ENCODE results near the gene RIF1. TPM values are rescaled to one million over a fixed set of nuclear protein-coding genes. Genes with fewer than 3 reads are reported as not detected.
A peak's percentile ranks its signal among the peaks of the same experiment; 100 is the strongest.

The RIF1 gene, protein sequence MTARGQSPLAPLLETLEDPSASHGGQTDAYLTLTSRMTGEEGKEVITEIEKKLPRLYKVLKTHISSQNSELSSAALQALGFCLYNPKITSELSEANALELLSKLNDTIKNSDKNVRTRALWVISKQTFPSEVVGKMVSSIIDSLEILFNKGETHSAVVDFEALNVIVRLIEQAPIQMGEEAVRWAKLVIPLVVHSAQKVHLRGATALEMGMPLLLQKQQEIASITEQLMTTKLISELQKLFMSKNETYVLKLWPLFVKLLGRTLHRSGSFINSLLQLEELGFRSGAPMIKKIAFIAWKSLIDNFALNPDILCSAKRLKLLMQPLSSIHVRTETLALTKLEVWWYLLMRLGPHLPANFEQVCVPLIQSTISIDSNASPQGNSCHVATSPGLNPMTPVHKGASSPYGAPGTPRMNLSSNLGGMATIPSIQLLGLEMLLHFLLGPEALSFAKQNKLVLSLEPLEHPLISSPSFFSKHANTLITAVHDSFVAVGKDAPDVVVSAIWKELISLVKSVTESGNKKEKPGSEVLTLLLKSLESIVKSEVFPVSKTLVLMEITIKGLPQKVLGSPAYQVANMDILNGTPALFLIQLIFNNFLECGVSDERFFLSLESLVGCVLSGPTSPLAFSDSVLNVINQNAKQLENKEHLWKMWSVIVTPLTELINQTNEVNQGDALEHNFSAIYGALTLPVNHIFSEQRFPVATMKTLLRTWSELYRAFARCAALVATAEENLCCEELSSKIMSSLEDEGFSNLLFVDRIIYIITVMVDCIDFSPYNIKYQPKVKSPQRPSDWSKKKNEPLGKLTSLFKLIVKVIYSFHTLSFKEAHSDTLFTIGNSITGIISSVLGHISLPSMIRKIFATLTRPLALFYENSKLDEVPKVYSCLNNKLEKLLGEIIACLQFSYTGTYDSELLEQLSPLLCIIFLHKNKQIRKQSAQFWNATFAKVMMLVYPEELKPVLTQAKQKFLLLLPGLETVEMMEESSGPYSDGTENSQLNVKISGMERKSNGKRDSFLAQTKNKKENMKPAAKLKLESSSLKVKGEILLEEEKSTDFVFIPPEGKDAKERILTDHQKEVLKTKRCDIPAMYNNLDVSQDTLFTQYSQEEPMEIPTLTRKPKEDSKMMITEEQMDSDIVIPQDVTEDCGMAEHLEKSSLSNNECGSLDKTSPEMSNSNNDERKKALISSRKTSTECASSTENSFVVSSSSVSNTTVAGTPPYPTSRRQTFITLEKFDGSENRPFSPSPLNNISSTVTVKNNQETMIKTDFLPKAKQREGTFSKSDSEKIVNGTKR (N-terminal part only)
- total RNA-seq (2014; rRNA removed; shearing (Covaris generic)): 27.7 and 38.2 TPM in 2 replicates

- DNase-seq: peak; percentile 89
- Histone ChIP-seq H3K27me3 (ENCODE audit: control insufficient read depth, insufficient read depth, low read length) (no peaks in the 10 kb centered on the region), H3K4me3 (ENCODE audit: insufficient read depth, low read depth, low read length) (peak within 1 kb of the TSS; percentile 94), H3K36me3 (replicated peaks; ENCODE audit: control insufficient read depth, insufficient read depth, low read length) (peaks cover 12% of the 10 kb centered on the region)
These were observed at the start of gene RIF1 for GRCh38 chr2:151409601-151410484. RIF1 (plus strand) TSS chr2:151409902; CDS start chr2:151410424, 522 bp downstream.

DNA sequence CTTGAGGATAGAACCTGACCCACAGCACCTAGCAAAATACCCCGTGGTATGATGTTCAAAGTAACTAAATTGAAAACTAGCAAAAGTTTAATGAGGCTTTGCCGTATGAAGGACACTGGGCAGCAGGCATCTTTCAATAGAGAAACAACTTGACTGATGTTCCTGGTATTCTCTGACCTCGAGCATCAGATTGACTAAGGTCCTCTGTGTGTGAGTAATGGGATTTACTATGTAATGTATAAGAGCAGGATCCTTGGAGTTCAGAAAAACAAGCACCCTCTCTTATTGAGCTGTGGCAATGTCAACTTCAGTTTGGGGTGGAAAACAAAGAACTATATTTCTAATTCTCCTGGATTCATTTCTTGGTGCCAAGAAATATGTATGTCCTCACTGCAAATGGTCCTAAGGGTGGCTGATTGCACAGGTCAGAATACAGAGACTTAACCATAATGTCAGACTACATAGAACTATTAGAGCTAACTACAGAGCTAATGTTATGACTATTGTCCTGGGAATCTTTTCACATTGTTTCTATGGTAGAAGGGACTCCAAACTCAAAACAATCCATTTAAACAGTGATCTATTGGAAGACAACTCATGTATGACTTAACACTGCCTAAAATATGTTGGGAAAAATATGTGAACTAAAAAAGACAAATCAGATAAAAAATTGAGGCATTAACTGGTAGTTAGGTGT lies 47.9 kb upstream of the RIF1 start:
- no peaks in the 10 kb centered on the region for H3K36me3 ChIP-seq (replicated peaks; ENCODE audit: control insufficient read depth, insufficient read depth, low read length)
- no peak for DNase-seq
- no peak overlapping the region for H3K4me3 ChIP-seq (ENCODE audit: insufficient read depth, low read depth, low read length)
- H3K27me3 ChIP-seq (ENCODE audit: control insufficient read depth, insufficient read depth, low read length): no peaks in the 10 kb centered on the region

DNA sequence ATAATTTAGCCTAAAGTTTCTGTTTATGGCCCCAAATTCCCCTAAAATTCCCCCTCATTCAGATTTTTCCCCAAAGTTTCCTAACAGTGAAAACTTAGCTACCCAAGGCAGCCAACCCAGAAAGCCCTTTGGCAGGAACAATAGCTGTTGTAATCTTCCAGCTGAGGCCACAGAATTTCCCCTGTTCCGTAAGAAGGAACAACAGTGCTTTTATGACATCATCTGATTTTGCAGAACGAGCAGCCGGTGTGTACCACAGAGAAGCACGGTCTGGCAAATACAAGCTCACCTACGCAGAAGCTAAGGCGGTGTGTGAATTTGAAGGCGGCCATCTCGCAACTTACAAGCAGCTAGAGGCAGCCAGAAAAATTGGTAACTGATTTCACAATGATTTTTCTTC lies 46.0 kb upstream of the RIF1 start:
- Histone ChIP-seq H3K4me3 (ENCODE audit: insufficient read depth, low read depth, low read length) (no peak overlapping the region), H3K36me3 (replicated peaks; ENCODE audit: control insufficient read depth, insufficient read depth, low read length) (no peaks in the 10 kb centered on the region), H3K27me3 (ENCODE audit: control insufficient read depth, insufficient read depth, low read length) (no peaks in the 10 kb centered on the region)
- no peak for DNase-seq

- DNase-seq: no peak
These were observed 42.1 kb upstream of the RIF1 start for GRCh38 chr2:151367571-151367970.

GRCh38 chr2:151374436-151374835 lies 35.3 kb upstream of the RIF1 start:
- Histone ChIP-seq H3K27me3 (ENCODE audit: control insufficient read depth, insufficient read depth, low read length) (no peaks in the 10 kb centered on the region), H3K36me3 (replicated peaks; ENCODE audit: control insufficient read depth, insufficient read depth, low read length) (no peaks in the 10 kb centered on the region), H3K4me3 (ENCODE audit: insufficient read depth, low read depth, low read length) (no peak overlapping the region)
- no peak for DNase-seq

More at GRCh38 chr2:151367571-151367970, 42.1 kb upstream of the RIF1 start:
- no peaks in the 10 kb centered on the region for H3K36me3 ChIP-seq (replicated peaks; ENCODE audit: control insufficient read depth, insufficient read depth, low read length)
- H3K27me3 ChIP-seq (ENCODE audit: control insufficient read depth, insufficient read depth, low read length): no peaks in the 10 kb centered on the region
- H3K4me3 ChIP-seq (ENCODE audit: insufficient read depth, low read depth, low read length): no peak overlapping the region

- DNase-seq: no peak
- H3K27me3 ChIP-seq (ENCODE audit: control insufficient read depth, insufficient read depth, low read length): no peaks in the 10 kb centered on the region
- no peak overlapping the region for H3K4me3 ChIP-seq (ENCODE audit: insufficient read depth, low read depth, low read length)
- H3K36me3 ChIP-seq (replicated peaks; ENCODE audit: control insufficient read depth, insufficient read depth, low read length): no peaks in the 10 kb centered on the region
These were observed 30.5 kb upstream of the RIF1 start for GRCh38 chr2:151379169-151379568.

- no peak for DNase-seq
These were observed 29.0 kb upstream of the RIF1 start for GRCh38 chr2:151380580-151381235.

DNA sequence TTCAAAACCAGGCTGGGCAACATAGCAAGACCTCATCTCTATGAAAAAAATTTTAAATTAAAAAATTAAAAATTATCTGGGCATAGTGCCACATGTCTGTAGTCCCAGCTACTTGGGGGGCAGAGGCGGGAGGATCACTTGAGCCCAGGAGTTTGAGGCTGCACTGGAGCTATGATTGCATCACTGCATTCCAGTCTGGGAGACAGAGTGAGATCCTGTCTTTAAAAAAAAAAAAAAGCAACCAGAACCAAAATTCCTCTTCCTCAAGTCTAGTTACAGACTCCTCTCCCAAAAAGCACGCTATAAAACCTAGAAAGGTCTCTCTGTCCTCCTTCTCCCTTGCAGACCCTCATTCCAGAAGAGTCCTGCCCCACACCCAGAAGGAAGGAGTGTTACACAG lies 28.4 kb upstream of the RIF1 start:
- no peak for DNase-seq
- no peak overlapping the region for H3K4me3 ChIP-seq (ENCODE audit: insufficient read depth, low read depth, low read length)

More at GRCh38 chr2:151380580-151381235, 29.0 kb upstream of the RIF1 start:
- H3K36me3 ChIP-seq (replicated peaks; ENCODE audit: control insufficient read depth, insufficient read depth, low read length): no peaks in the 10 kb centered on the region
- no peak overlapping the region for H3K4me3 ChIP-seq (ENCODE audit: insufficient read depth, low read depth, low read length)
- no peaks in the 10 kb centered on the region for H3K27me3 ChIP-seq (ENCODE audit: control insufficient read depth, insufficient read depth, low read length)

GRCh38 chr2:151388011-151388410 lies 21.7 kb upstream of the RIF1 start:
- no peak overlapping the region for H3K4me3 ChIP-seq (ENCODE audit: insufficient read depth, low read depth, low read length)
- H3K36me3 ChIP-seq (replicated peaks; ENCODE audit: control insufficient read depth, insufficient read depth, low read length): no peaks in the 10 kb centered on the region
- no peak for DNase-seq
- no peaks in the 10 kb centered on the region for H3K27me3 ChIP-seq (ENCODE audit: control insufficient read depth, insufficient read depth, low read length)

More for the DNA sequence above, 28.4 kb upstream of the RIF1 start:
- Histone ChIP-seq H3K27me3 (ENCODE audit: control insufficient read depth, insufficient read depth, low read length) (no peaks in the 10 kb centered on the region), H3K36me3 (replicated peaks; ENCODE audit: control insufficient read depth, insufficient read depth, low read length) (no peaks in the 10 kb centered on the region)

DNA sequence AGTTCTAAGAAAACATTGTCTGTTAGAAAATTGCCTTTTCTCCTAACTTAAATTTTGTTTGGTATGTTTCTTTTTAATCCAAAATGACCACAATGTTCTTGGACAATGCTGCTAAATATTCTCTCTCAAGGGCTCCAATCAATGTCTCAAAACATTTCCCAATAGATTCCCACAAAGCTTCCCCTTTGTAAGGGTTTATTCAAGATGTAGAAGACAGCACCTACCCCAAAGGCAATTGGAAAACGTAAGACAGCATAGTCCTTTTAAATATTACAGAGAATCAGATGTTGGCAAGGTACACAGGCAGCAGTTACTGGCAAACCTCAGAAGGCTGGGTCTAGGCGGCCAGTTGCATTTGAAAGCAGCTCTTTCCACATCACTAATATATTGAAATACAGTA lies 18.3 kb upstream of the RIF1 start:
- no peaks in the 10 kb centered on the region for H3K27me3 ChIP-seq (ENCODE audit: control insufficient read depth, insufficient read depth, low read length)
- no peaks in the 10 kb centered on the region for H3K36me3 ChIP-seq (replicated peaks; ENCODE audit: control insufficient read depth, insufficient read depth, low read length)
- H3K4me3 ChIP-seq (ENCODE audit: insufficient read depth, low read depth, low read length): no peak overlapping the region
- DNase-seq: no peak

- no peaks in the 10 kb centered on the region for H3K27me3 ChIP-seq (ENCODE audit: control insufficient read depth, insufficient read depth, low read length)
- H3K4me3 ChIP-seq (ENCODE audit: insufficient read depth, low read depth, low read length): no peak overlapping the region
- DNase-seq: no peak
- no peaks in the 10 kb centered on the region for H3K36me3 ChIP-seq (replicated peaks; ENCODE audit: control insufficient read depth, insufficient read depth, low read length)
These were observed 15.2 kb upstream of the RIF1 start for GRCh38 chr2:151394509-151394908.

GRCh38 chr2:151395509-151396374 lies 14.0 kb upstream of the RIF1 start:
- DNase-seq: no peak
- Histone ChIP-seq H3K4me3 (ENCODE audit: insufficient read depth, low read depth, low read length) (no peak overlapping the region), H3K27me3 (ENCODE audit: control insufficient read depth, insufficient read depth, low read length) (no peaks in the 10 kb centered on the region), H3K36me3 (replicated peaks; ENCODE audit: control insufficient read depth, insufficient read depth, low read length) (no peaks in the 10 kb centered on the region)
